ENCODE measurements around the gene LRPPRC. TPM values are rescaled to one million over a fixed set of nuclear protein-coding genes. Genes with fewer than 3 reads are reported as not detected.

Gene LRPPRC
- total RNA-seq, 1 donor: 57.8 TPM

GRCh38 chr2:44001716-44002115 is 5.9 kb upstream of the LRPPRC start:
- Histone ChIP-seq H3K4me3 (ENCODE audit: low read length) (no peak overlapping the region), H3K27me3 (ENCODE audit: insufficient read depth, low read length) (no peaks in the 10 kb centered on the region), H3K9me3 (ENCODE audit: low read depth, low read length) (no peaks in the 10 kb centered on the region), H3K4me1 (ENCODE audit: insufficient read depth, low read length) (peaks cover 17% of the 10 kb centered on the region)

- H3K9me3 ChIP-seq (ENCODE audit: low read depth, low read length): no peaks in the 10 kb centered on the region
- no peak overlapping the region for H3K4me3 ChIP-seq (ENCODE audit: low read length)
- no peaks in the 10 kb centered on the region for H3K27me3 ChIP-seq (ENCODE audit: insufficient read depth, low read length)
- H3K4me1 ChIP-seq (ENCODE audit: insufficient read depth, low read length): peaks cover 21% of the 10 kb centered on the region
Measured at GRCh38 chr2:43998263-43998662, 2.5 kb upstream of the LRPPRC start.

DNA sequence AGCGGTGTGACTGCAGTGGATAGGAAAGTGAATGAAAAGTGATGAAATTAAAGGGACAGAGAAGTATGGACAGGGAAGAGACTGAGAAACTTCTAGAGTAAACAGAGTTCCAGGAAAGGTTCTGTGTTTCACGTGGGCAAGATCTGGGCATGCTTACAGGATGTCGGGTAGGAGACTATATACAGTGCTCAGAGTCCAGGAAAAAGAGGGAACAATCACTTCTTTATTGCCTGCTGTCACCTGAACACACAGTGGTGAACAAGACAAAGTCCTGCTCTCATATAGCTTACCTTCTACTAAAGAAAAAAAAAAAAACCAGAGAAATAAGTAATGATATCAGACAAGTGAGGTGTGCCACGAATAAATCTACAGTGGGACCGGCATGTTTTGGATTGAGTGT is 2.4 kb downstream of the LRPPRC start:
- H3K9me3 ChIP-seq (ENCODE audit: low read depth, low read length): no peaks in the 10 kb centered on the region
- no peak overlapping the region for H3K4me3 ChIP-seq (ENCODE audit: low read length)
- peaks cover 21% of the 10 kb centered on the region for H3K4me1 ChIP-seq (ENCODE audit: insufficient read depth, low read length)
- no peaks in the 10 kb centered on the region for H3K27me3 ChIP-seq (ENCODE audit: insufficient read depth, low read length)

DNA sequence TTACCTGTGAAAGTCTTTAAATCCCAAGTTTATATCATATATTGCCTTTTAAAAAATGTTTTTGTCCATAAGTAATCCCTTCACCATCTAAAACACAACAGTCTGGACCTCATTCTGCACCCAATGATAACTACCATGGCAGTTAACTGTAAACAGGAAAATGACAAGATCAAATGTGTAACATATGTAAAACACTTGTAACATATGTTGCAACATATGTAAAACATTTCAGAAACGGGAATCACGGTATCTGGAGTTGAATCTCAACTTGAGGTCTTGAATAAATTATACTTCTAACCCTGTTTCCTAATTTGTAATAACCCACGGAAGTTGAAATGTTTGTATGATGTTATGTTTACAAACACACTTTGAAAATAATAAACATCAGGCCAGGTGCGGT is 6.2 kb downstream of the LRPPRC start:
- Histone ChIP-seq H3K27me3 (ENCODE audit: insufficient read depth, low read length) (no peaks in the 10 kb centered on the region), H3K9me3 (ENCODE audit: low read depth, low read length) (no peaks in the 10 kb centered on the region), H3K4me1 (ENCODE audit: insufficient read depth, low read length) (peaks cover 12% of the 10 kb centered on the region), H3K4me3 (ENCODE audit: low read length) (no peak overlapping the region)

GRCh38 chr2:43986600-43986999 is 9.2 kb downstream of the LRPPRC start:
- no peaks in the 10 kb centered on the region for H3K9me3 ChIP-seq (ENCODE audit: low read depth, low read length)

GRCh38 chr2:43985359-43985758 is 10.4 kb downstream of the LRPPRC start:
- H3K4me3 ChIP-seq (ENCODE audit: low read length): no peak overlapping the region
- H3K4me1 ChIP-seq (ENCODE audit: insufficient read depth, low read length): no peaks in the 10 kb centered on the region
- H3K9me3 ChIP-seq (ENCODE audit: low read depth, low read length): no peaks in the 10 kb centered on the region
- H3K27me3 ChIP-seq (ENCODE audit: insufficient read depth, low read length): no peaks in the 10 kb centered on the region

More at GRCh38 chr2:43986600-43986999, 9.2 kb downstream of the LRPPRC start:
- Histone ChIP-seq H3K4me1 (ENCODE audit: insufficient read depth, low read length) (no peaks in the 10 kb centered on the region), H3K27me3 (ENCODE audit: insufficient read depth, low read length) (no peaks in the 10 kb centered on the region), H3K4me3 (ENCODE audit: low read length) (no peak overlapping the region)

DNA sequence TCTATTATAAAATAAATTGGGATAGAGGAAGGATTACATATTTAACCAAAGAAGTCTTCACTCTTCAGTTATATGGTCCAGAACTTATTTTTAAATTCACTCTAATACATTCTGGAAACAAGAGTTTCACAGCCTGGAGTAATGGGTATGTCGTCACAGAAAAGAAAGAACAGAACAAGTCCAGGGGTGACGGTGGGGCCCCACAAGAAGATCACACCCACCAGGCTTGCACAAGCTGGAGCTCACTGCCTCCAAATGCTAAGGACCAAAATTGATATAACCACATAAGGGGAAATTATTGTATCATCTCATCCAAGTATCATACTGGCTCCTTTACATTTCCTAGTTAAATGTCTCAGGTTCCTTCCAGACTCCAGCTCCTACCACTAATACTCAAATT is 11.3 kb downstream of the LRPPRC start:
- H3K9me3 ChIP-seq (ENCODE audit: low read depth, low read length): no peaks in the 10 kb centered on the region
- H3K27me3 ChIP-seq (ENCODE audit: insufficient read depth, low read length): no peaks in the 10 kb centered on the region
- H3K4me1 ChIP-seq (ENCODE audit: insufficient read depth, low read length): no peaks in the 10 kb centered on the region
- H3K4me3 ChIP-seq (ENCODE audit: low read length): no peak overlapping the region

GRCh38 chr2:43980902-43981301 is 14.9 kb downstream of the LRPPRC start:
- Histone ChIP-seq H3K4me1 (ENCODE audit: insufficient read depth, low read length) (no peaks in the 10 kb centered on the region), H3K9me3 (ENCODE audit: low read depth, low read length) (no peaks in the 10 kb centered on the region), H3K27me3 (ENCODE audit: insufficient read depth, low read length) (no peaks in the 10 kb centered on the region), H3K4me3 (ENCODE audit: low read length) (no peak overlapping the region)

- H3K4me1 ChIP-seq (ENCODE audit: insufficient read depth, low read length): no peaks in the 10 kb centered on the region
- H3K27me3 ChIP-seq (ENCODE audit: insufficient read depth, low read length): no peaks in the 10 kb centered on the region
- no peaks in the 10 kb centered on the region for H3K9me3 ChIP-seq (ENCODE audit: low read depth, low read length)
- H3K4me3 ChIP-seq (ENCODE audit: low read length): no peak overlapping the region
Measured at GRCh38 chr2:43977677-43978375, 18.0 kb downstream of the LRPPRC start.

GRCh38 chr2:43960921-43961320 is 34.9 kb downstream of the LRPPRC start:
- H3K9me3 ChIP-seq (ENCODE audit: low read depth, low read length): no peaks in the 10 kb centered on the region
- no peaks in the 10 kb centered on the region for H3K27me3 ChIP-seq (ENCODE audit: insufficient read depth, low read length)

GRCh38 chr2:43958397-43959275 is 37.2 kb downstream of the LRPPRC start:
- H3K27me3 ChIP-seq (ENCODE audit: insufficient read depth, low read length): no peaks in the 10 kb centered on the region
- no peaks in the 10 kb centered on the region for H3K9me3 ChIP-seq (ENCODE audit: low read depth, low read length)
- no peak overlapping the region for H3K4me3 ChIP-seq (ENCODE audit: low read length)
- H3K4me1 ChIP-seq (ENCODE audit: insufficient read depth, low read length): no peaks in the 10 kb centered on the region

More at GRCh38 chr2:43960921-43961320, 34.9 kb downstream of the LRPPRC start:
- Histone ChIP-seq H3K4me3 (ENCODE audit: low read length) (no peak overlapping the region), H3K4me1 (ENCODE audit: insufficient read depth, low read length) (no peaks in the 10 kb centered on the region)

DNA sequence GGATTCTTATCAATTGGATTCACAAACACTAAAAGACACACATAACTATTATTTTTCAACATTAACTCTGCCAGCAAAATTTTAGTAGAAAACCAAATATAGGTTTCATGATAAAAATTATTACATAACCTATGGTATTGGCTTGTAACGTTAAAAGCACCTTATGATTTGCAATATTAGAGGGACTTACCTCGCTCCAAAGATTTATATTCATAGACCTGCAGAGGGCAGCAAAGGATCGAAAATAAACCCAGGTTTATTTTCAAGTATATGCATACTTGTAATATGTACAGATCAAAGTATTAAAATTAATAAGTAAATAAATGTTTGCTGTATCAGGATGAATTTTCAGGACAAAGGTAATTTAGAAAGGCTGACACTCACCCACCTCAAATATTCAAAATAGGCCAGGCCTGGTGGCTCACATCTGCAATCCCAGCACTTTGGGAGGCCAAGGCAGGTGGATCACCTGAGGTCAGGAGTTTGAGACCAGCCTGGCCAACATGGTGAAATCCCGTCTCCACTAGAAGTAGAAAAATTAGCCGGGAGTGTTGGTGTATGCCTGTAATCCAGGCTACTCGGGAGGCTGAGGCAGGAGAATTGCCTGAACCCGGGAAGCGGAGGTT is 45.3 kb downstream of the LRPPRC start:
- Histone ChIP-seq H3K4me1 (ENCODE audit: insufficient read depth, low read length) (no peaks in the 10 kb centered on the region), H3K9me3 (ENCODE audit: low read depth, low read length) (no peaks in the 10 kb centered on the region), H3K4me3 (ENCODE audit: low read length) (no peak overlapping the region), H3K27me3 (ENCODE audit: insufficient read depth, low read length) (no peaks in the 10 kb centered on the region)

- Histone ChIP-seq H3K27me3 (ENCODE audit: insufficient read depth, low read length) (no peaks in the 10 kb centered on the region), H3K4me1 (ENCODE audit: insufficient read depth, low read length) (no peaks in the 10 kb centered on the region), H3K4me3 (ENCODE audit: low read length) (no peak overlapping the region), H3K9me3 (ENCODE audit: low read depth, low read length) (no peaks in the 10 kb centered on the region)
Measured at GRCh38 chr2:43948370-43948769, 47.4 kb downstream of the LRPPRC start.

GRCh38 chr2:43946685-43947084 is 49.1 kb downstream of the LRPPRC start:
- H3K4me3 ChIP-seq (ENCODE audit: low read length): no peak overlapping the region
- H3K9me3 ChIP-seq (ENCODE audit: low read depth, low read length): no peaks in the 10 kb centered on the region
- no peaks in the 10 kb centered on the region for H3K4me1 ChIP-seq (ENCODE audit: insufficient read depth, low read length)
- no peaks in the 10 kb centered on the region for H3K27me3 ChIP-seq (ENCODE audit: insufficient read depth, low read length)

DNA sequence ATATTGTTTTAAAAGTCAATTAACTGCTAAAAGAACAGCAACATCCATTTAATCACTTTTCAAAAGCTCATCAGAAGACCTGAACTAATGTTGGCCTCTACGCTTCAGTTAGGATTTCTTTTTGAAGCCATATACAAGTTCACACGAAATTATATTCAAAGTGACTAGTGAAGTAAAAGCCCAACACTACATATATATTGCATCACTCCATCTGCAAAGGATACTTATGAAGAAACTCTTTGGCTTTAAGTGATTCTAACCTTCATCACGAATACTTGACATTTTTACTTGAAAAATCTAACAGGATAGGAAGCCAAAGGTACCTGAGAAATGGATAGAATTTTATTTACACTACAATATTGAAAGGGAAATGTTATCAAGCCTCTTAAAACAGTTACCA is 50.4 kb downstream of the LRPPRC start:
- no peak overlapping the region for H3K4me3 ChIP-seq (ENCODE audit: low read length)
- H3K4me1 ChIP-seq (ENCODE audit: insufficient read depth, low read length): no peaks in the 10 kb centered on the region
- H3K9me3 ChIP-seq (ENCODE audit: low read depth, low read length): no peaks in the 10 kb centered on the region
- no peaks in the 10 kb centered on the region for H3K27me3 ChIP-seq (ENCODE audit: insufficient read depth, low read length)

All from mononuclear cell (primary cell).